ENCODE measurements around the gene ACIN1. TPM values are rescaled to one million over a fixed set of nuclear protein-coding genes. Genes with fewer than 3 reads are reported as not detected.
A peak's percentile ranks its signal among the peaks of the same experiment; 100 is the strongest.

The ACIN1 gene
- total RNA-seq, 1 experiment from 2014 or later = 333 TPM

- Histone ChIP-seq H3T11ph (ENCODE audit: low read length) (no peak overlapping the region), H3K27me3 (ENCODE audit: insufficient read depth, low read length) (no peaks in the 10 kb centered on the region), H3K9me3 (ENCODE audit: control insufficient read depth, low read depth, low read length) (no peaks in the 10 kb centered on the region), H3K4me1 (ENCODE audit: insufficient read depth, low read length) (no peaks in the 10 kb centered on the region; the same call in 1 of the 2 replicates), H4K91ac (ENCODE audit: insufficient read length, low read depth, low read length) (no peak overlapping the region), H2AFZ (ENCODE audit: low read length) (no peak overlapping the region), H3K4ac (ENCODE audit: low read depth, low read length) (no peak overlapping the region), H2AK5ac (ENCODE audit: insufficient read length, low read length) (no peak overlapping the region), H3K79me2 (ENCODE audit: insufficient read depth, low read length) (no peaks in the 10 kb centered on the region), H3K56ac (ENCODE audit: insufficient read length, low read depth, low read length) (no peak overlapping the region), H2BK15ac (ENCODE audit: low read depth, low read length) (no peak overlapping the region), H2BK12ac (ENCODE audit: insufficient read length, low read depth, low read length) (no peak overlapping the region), H2BK120ac (ENCODE audit: low read depth, low read length, poor library complexity, severe bottlenecking) (no peak overlapping the region), H3K23ac (ENCODE audit: insufficient read length, low read depth, low read length) (no peak overlapping the region), H3K27ac (ENCODE audit: insufficient read length, low read depth, low read length) (no peak overlapping the region), H2BK20ac (ENCODE audit: low read depth, low read length, poor library complexity, severe bottlenecking) (no peak overlapping the region), H3K23me2 (ENCODE audit: insufficient read length, low read depth, low read length, poor library complexity, severe bottlenecking) (peaks cover 10% of the 10 kb centered on the region), H4K8ac (replicated peaks; ENCODE audit: insufficient read length, low read depth, low read length) (no peak overlapping the region), H3K9ac (ENCODE audit: extremely low read depth, insufficient read length, low read length) (no peak overlapping the region), H3K14ac (ENCODE audit: insufficient read depth, low read length) (no peak overlapping the region), H4K20me1 (ENCODE audit: control insufficient read depth, insufficient read depth, insufficient read length) (no peaks in the 10 kb centered on the region), H4K5ac (ENCODE audit: insufficient read length, low read depth, low read length) (no peak overlapping the region), H2BK5ac (ENCODE audit: insufficient read length, low read length) (no peak overlapping the region), H3K79me1 (ENCODE audit: insufficient read depth, low read depth, low read length, poor library complexity, severe bottlenecking) (no peaks in the 10 kb centered on the region), H3K4me2 (ENCODE audit: insufficient read depth, insufficient read length, low read length) (no peak overlapping the region), H3K18ac (ENCODE audit: insufficient read length, low read depth, low read length) (no peak overlapping the region)
- TF ChIP-seq, protein P1, sequence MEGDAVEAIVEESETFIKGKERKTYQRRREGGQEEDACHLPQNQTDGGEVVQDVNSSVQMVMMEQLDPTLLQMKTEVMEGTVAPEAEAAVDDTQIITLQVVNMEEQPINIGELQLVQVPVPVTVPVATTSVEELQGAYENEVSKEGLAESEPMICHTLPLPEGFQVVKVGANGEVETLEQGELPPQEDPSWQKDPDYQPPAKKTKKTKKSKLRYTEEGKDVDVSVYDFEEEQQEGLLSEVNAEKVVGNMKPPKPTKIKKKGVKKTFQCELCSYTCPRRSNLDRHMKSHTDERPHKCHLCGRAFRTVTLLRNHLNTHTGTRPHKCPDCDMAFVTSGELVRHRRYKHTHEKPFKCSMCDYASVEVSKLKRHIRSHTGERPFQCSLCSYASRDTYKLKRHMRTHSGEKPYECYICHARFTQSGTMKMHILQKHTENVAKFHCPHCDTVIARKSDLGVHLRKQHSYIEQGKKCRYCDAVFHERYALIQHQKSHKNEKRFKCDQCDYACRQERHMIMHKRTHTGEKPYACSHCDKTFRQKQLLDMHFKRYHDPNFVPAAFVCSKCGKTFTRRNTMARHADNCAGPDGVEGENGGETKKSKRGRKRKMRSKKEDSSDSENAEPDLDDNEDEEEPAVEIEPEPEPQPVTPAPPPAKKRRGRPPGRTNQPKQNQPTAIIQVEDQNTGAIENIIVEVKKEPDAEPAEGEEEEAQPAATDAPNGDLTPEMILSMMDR (conservative IDR thresholded peaks at IDR 0.05) = peak; percentile 53
- DNase-seq = peak; percentile 73
- H3K9me3 Mint-ChIP-seq = no peaks in the 10 kb centered on the region
- H3K27ac Mint-ChIP-seq = peak overlapping the region in 1 of 3 experiments; percentile 56; a peak in 1 of 7 replicates
- H3K4me1 Mint-ChIP-seq = peaks cover 14 to 17% of the 10 kb centered on the region in 2 experiments
- no CpG with 5 or more reads among the region's 14 CpGs for WGBS (ENCODE audit: extremely low coverage, insufficient read length, low lambda C conversion rate)
- H3K27me3 Mint-ChIP-seq (ENCODE audit: low read depth) = peaks cover 8% of the 10 kb centered on the region
- no peak overlapping the region for H3K4me3 Mint-ChIP-seq
- peaks cover 13 to 46% (median 25%) of the 10 kb centered on the region in 3 experiments for H3K36me3 Mint-ChIP-seq (ENCODE audit: insufficient read depth in 1 of 3, low read depth in 3 of 3)
Observed at GRCh38 chr14:23052182-23052623, 42.7 kb downstream of the ACIN1 start.
